ENCODE results near the gene BAD.

The BAD gene

GRCh38 chr11:64281957-64282770 is 2.3 kb downstream of the BAD start:
- no peak for DNase-seq

GRCh38 chr11:64278576-64279190 is 5.8 kb downstream of the BAD start:
- no peak for DNase-seq

GRCh38 chr11:64276653-64277431 is 7.6 kb downstream of the BAD start:
- DNase-seq: no peak

GRCh38 chr11:64275841-64276240 is 8.6 kb downstream of the BAD start:
- no peak for DNase-seq

GRCh38 chr11:64275031-64275800 is 9.2 kb downstream of the BAD start:
- no peak for DNase-seq

GRCh38 chr11:64269540-64270220 is 14.8 kb downstream of the BAD start:
- DNase-seq: peak; percentile 87 to 100 (median 98)

- DNase-seq: peak in 17 of 51 donors; percentile 46 to 77 (median 63)
Observed at GRCh38 chr11:64268893-64269539, 15.4 kb downstream of the BAD start.

- peak in 5 of 51 donors; percentile 15 to 51 (median 20) for DNase-seq
Observed at GRCh38 chr11:64268025-64268892, 16.2 kb downstream of the BAD start.

- DNase-seq: no peak
Observed at GRCh38 chr11:64267207-64267945, 17.1 kb downstream of the BAD start.

- DNase-seq: no peak
Observed at GRCh38 chr11:64266339-64266738, 18.1 kb downstream of the BAD start.

- DNase-seq: no peak
Observed at GRCh38 chr11:64265176-64266160, 19.0 kb downstream of the BAD start.

- DNase-seq: no peak
Observed at GRCh38 chr11:64264371-64264852, 20.1 kb downstream of the BAD start.

GRCh38 chr11:64263947-64264317 is 20.5 kb downstream of the BAD start:
- no peak for DNase-seq

- DNase-seq: no peak
Observed at GRCh38 chr11:64263021-64263946, 21.2 kb downstream of the BAD start.

- DNase-seq: no peak
Observed at GRCh38 chr11:64262271-64263002, 22.0 kb downstream of the BAD start.

Data from hypothalamus (tissue), 51 donors.